ENCODE measurements around the gene ATP10D. TPM values are rescaled to one million over a fixed set of nuclear protein-coding genes. Genes with fewer than 3 reads are reported as not detected.

ATP10D gene
- polyA plus RNA-seq (2013, experiment 1 of 2): 8.5 TPM
- 8.2 TPM for polyA plus RNA-seq (2013, experiment 2 of 2)

GRCh38 chr4:47485047-47485692 is at the start of gene ATP10D:
Gene ATP10D (plus strand): TSS chr4:47485275. CDS start chr4:47512541, 27,266 bp downstream.
- 1% methylated on average over 17 to 20 of the region's 34 CpGs for WGBS, 2 experiments (ENCODE audit: insufficient coverage in 2 of 2)
- H3K4me1 ChIP-seq (ENCODE audit: control insufficient read depth, insufficient read depth, low read length, poor library complexity, severe bottlenecking): no peaks in the 10 kb centered on the region
- peaks cover 5% of the 10 kb centered on the region for H3K9me3 ChIP-seq (ENCODE audit: control insufficient read depth, low read length)
- H3K27ac ChIP-seq (ENCODE audit: low read depth, low read length, severe bottlenecking): peak within 1 kb of the TSS; percentile 31
- peak within 1 kb of the TSS; percentile 51 for H3K4me3 ChIP-seq (ENCODE audit: extremely low read depth, insufficient read depth, low read length, poor library complexity, severe bottlenecking)
- H3K36me3 ChIP-seq (ENCODE audit: control insufficient read depth, insufficient read depth, low read length): no peaks in the 10 kb centered on the region

GRCh38 chr4:47442980-47443379 is 42.1 kb upstream of the ATP10D start:
- no peak overlapping the region for H3K4me3 ChIP-seq (ENCODE audit: extremely low read depth, insufficient read depth, low read length, poor library complexity, severe bottlenecking)
- 73 to 98% methylated on average over 4 to 5 of the region's 5 CpGs for WGBS, 2 experiments (ENCODE audit: insufficient coverage in 2 of 2)

GRCh38 chr4:47444031-47444430 is 41.0 kb upstream of the ATP10D start:
- H3K36me3 ChIP-seq (ENCODE audit: control insufficient read depth, insufficient read depth, low read length): no peaks in the 10 kb centered on the region
- no peak overlapping the region for H3K27ac ChIP-seq (ENCODE audit: low read depth, low read length, severe bottlenecking)
- no peaks in the 10 kb centered on the region for H3K9me3 ChIP-seq (ENCODE audit: control insufficient read depth, low read length)
- no peaks in the 10 kb centered on the region for H3K4me1 ChIP-seq (ENCODE audit: control insufficient read depth, insufficient read depth, low read length, poor library complexity, severe bottlenecking)
- H3K4me3 ChIP-seq (ENCODE audit: extremely low read depth, insufficient read depth, low read length, poor library complexity, severe bottlenecking): no peak overlapping the region
- 88 to 100% methylated on average over 2 of the region's 2 CpGs for WGBS, 2 experiments (ENCODE audit: insufficient coverage in 2 of 2)

More at GRCh38 chr4:47442980-47443379, 42.1 kb upstream of the ATP10D start:
- no peak overlapping the region for H3K27ac ChIP-seq (ENCODE audit: low read depth, low read length, severe bottlenecking)
- no peaks in the 10 kb centered on the region for H3K36me3 ChIP-seq (ENCODE audit: control insufficient read depth, insufficient read depth, low read length)
- H3K4me1 ChIP-seq (ENCODE audit: control insufficient read depth, insufficient read depth, low read length, poor library complexity, severe bottlenecking): no peaks in the 10 kb centered on the region
- H3K9me3 ChIP-seq (ENCODE audit: control insufficient read depth, low read length): no peaks in the 10 kb centered on the region

- no peaks in the 10 kb centered on the region for H3K4me1 ChIP-seq (ENCODE audit: control insufficient read depth, insufficient read depth, low read length, poor library complexity, severe bottlenecking)
Measured at GRCh38 chr4:47451657-47452056, 33.4 kb upstream of the ATP10D start.

GRCh38 chr4:47462799-47463234 is 22.3 kb upstream of the ATP10D start:
- Histone ChIP-seq H3K27ac (ENCODE audit: low read depth, low read length, severe bottlenecking) (no peak overlapping the region), H3K9me3 (ENCODE audit: control insufficient read depth, low read length) (no peaks in the 10 kb centered on the region), H3K4me1 (ENCODE audit: control insufficient read depth, insufficient read depth, low read length, poor library complexity, severe bottlenecking) (no peaks in the 10 kb centered on the region), H3K36me3 (ENCODE audit: control insufficient read depth, insufficient read depth, low read length) (no peaks in the 10 kb centered on the region), H3K4me3 (ENCODE audit: extremely low read depth, insufficient read depth, low read length, poor library complexity, severe bottlenecking) (peak overlapping the region; percentile 71)
- 10 to 13% methylated on average over 4 to 6 of the region's 6 CpGs for WGBS, 2 experiments (ENCODE audit: insufficient coverage in 2 of 2)

More at GRCh38 chr4:47451657-47452056, 33.4 kb upstream of the ATP10D start:
- Histone ChIP-seq H3K4me3 (ENCODE audit: extremely low read depth, insufficient read depth, low read length, poor library complexity, severe bottlenecking) (no peak overlapping the region), H3K36me3 (ENCODE audit: control insufficient read depth, insufficient read depth, low read length) (peaks cover 28% of the 10 kb centered on the region), H3K27ac (ENCODE audit: low read depth, low read length, severe bottlenecking) (no peak overlapping the region), H3K9me3 (ENCODE audit: control insufficient read depth, low read length) (no peaks in the 10 kb centered on the region)
- WGBS, 2 experiments (ENCODE audit: insufficient coverage in 2 of 2): 88% methylated on average over 4 of the region's 4 CpGs; no CpG with 5 or more reads in 1 of the 2 experiments

GRCh38 chr4:47463235-47463956 is 21.7 kb upstream of the ATP10D start, which contains the start of gene COMMD8:
Gene COMMD8 (minus strand): TSS chr4:47463702. CDS start chr4:47463651, 51 bp downstream.
- 0% methylated on average over 42 to 46 of the region's 51 CpGs for WGBS, 2 experiments (ENCODE audit: insufficient coverage in 2 of 2)
- peak within 1 kb of the TSS; percentile 71 for H3K4me3 ChIP-seq (ENCODE audit: extremely low read depth, insufficient read depth, low read length, poor library complexity, severe bottlenecking)
- no peak within 1 kb of the TSS for H3K27ac ChIP-seq (ENCODE audit: low read depth, low read length, severe bottlenecking)
- no peaks in the 10 kb centered on the region for H3K4me1 ChIP-seq (ENCODE audit: control insufficient read depth, insufficient read depth, low read length, poor library complexity, severe bottlenecking)
- H3K9me3 ChIP-seq (ENCODE audit: control insufficient read depth, low read length): no peaks in the 10 kb centered on the region
- no peaks in the 10 kb centered on the region for H3K36me3 ChIP-seq (ENCODE audit: control insufficient read depth, insufficient read depth, low read length)

GRCh38 chr4:47465004-47465403 is 20.1 kb upstream of the ATP10D start:
- Histone ChIP-seq H3K27ac (ENCODE audit: low read depth, low read length, severe bottlenecking) (no peak overlapping the region), H3K4me3 (ENCODE audit: extremely low read depth, insufficient read depth, low read length, poor library complexity, severe bottlenecking) (no peak overlapping the region), H3K4me1 (ENCODE audit: control insufficient read depth, insufficient read depth, low read length, poor library complexity, severe bottlenecking) (peaks cover 4% of the 10 kb centered on the region), H3K36me3 (ENCODE audit: control insufficient read depth, insufficient read depth, low read length) (no peaks in the 10 kb centered on the region), H3K9me3 (ENCODE audit: control insufficient read depth, low read length) (no peaks in the 10 kb centered on the region)
- 50 to 78% methylated on average over 1 to 2 of the region's 2 CpGs for WGBS, 2 experiments (ENCODE audit: insufficient coverage in 2 of 2)

- Histone ChIP-seq H3K4me1 (ENCODE audit: control insufficient read depth, insufficient read depth, low read length, poor library complexity, severe bottlenecking) (peaks cover 5% of the 10 kb centered on the region), H3K36me3 (ENCODE audit: control insufficient read depth, insufficient read depth, low read length) (no peaks in the 10 kb centered on the region), H3K4me3 (ENCODE audit: extremely low read depth, insufficient read depth, low read length, poor library complexity, severe bottlenecking) (no peak overlapping the region), H3K9me3 (ENCODE audit: control insufficient read depth, low read length) (no peaks in the 10 kb centered on the region), H3K27ac (ENCODE audit: low read depth, low read length, severe bottlenecking) (no peak overlapping the region)
- WGBS, 2 experiments (ENCODE audit: insufficient coverage in 2 of 2): no CpG with 5 or more reads among the region's 2 CpGs
Measured at GRCh38 chr4:47466056-47466785, 18.9 kb upstream of the ATP10D start.

- H3K4me3 ChIP-seq (ENCODE audit: extremely low read depth, insufficient read depth, low read length, poor library complexity, severe bottlenecking): no peak overlapping the region
- H3K36me3 ChIP-seq (ENCODE audit: control insufficient read depth, insufficient read depth, low read length): no peaks in the 10 kb centered on the region
- H3K4me1 ChIP-seq (ENCODE audit: control insufficient read depth, insufficient read depth, low read length, poor library complexity, severe bottlenecking): peaks cover 5% of the 10 kb centered on the region
- 100% methylated on average over 1 of the region's 6 CpGs; no CpG with 5 or more reads in 1 of the 2 experiments for WGBS, 2 experiments (ENCODE audit: insufficient coverage in 2 of 2)
- no peak overlapping the region for H3K27ac ChIP-seq (ENCODE audit: low read depth, low read length, severe bottlenecking)
- no peaks in the 10 kb centered on the region for H3K9me3 ChIP-seq (ENCODE audit: control insufficient read depth, low read length)
Measured at GRCh38 chr4:47468706-47469365, 16.2 kb upstream of the ATP10D start.

GRCh38 chr4:47469951-47470350 is 15.1 kb upstream of the ATP10D start:
- Histone ChIP-seq H3K27ac (ENCODE audit: low read depth, low read length, severe bottlenecking) (peak overlapping the region; percentile 39), H3K36me3 (ENCODE audit: control insufficient read depth, insufficient read depth, low read length) (no peaks in the 10 kb centered on the region), H3K4me1 (ENCODE audit: control insufficient read depth, insufficient read depth, low read length, poor library complexity, severe bottlenecking) (peaks cover 5% of the 10 kb centered on the region), H3K4me3 (ENCODE audit: extremely low read depth, insufficient read depth, low read length, poor library complexity, severe bottlenecking) (no peak overlapping the region), H3K9me3 (ENCODE audit: control insufficient read depth, low read length) (no peaks in the 10 kb centered on the region)
- WGBS, 2 experiments (ENCODE audit: insufficient coverage in 2 of 2): no CpG with 5 or more reads among the region's 3 CpGs
